ENCODE data around the gene SLC2A6. TPM values are rescaled to one million over a fixed set of nuclear protein-coding genes. Genes with fewer than 3 reads are reported as not detected.

Gene SLC2A6
- total and polyA plus RNA-seq, 2 of the 8 experiments (the other 6 are each of a cell fraction or from before 2014, with no cell fraction given): 16.6 to 17.8 TPM

DNA sequence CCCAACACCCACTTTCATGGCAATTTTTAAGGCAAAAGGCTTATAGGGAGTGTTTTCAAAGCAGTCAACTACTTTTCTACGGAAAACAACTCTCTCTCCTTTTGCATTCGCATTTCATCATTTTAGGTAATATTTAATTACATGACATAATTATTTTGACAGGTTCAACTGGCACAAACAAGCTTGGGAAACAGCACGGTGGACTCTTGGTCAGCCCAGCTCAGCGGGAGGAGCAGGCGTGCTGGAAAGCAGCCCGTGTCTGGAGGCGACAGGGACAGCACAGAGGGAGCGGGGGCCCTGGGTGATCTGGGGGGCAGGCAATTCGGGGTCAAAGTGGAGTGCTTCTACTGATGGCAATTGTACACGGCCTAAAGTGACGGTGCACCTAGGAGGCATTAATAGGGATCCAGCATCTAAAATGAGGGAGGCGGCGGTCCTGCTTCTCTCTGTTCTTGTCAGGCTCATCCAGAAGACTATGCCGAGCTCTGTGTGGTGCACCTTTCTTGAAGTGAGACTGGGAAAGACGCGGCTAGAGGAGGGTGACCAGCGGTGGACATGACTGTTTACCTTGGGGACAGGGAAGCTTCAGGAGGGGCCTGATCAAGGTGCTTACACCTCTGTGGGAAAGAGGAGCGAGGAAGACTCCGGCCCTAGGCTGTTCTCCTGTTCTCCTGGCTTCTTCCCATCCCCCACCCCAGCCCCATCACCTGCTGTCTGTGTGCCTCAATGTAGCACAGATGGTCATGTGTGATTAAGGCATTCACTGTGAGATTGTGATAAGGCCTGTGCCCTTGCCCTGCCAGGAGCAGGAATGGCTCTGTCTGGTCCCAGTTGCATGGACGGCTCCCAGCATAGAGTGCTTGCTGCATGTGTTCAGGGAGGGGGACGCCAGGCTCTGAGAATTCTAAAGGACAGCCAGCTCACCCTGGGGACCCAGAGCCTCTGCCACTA lies 42.5 kb upstream of the SLC2A6 start:
- H3K79me2 ChIP-seq (ENCODE audit: control insufficient read depth in 1 of 2, insufficient read depth in 2 of 2, low read length in 2 of 2): no peaks in the 10 kb centered on the region
- DNase-seq (ENCODE audit: low read depth in 1 of 2, low spot score in 2 of 2): no peak
- H3K23ac ChIP-seq (ENCODE audit: insufficient read length): no peak overlapping the region
- no peak overlapping the region for H3K18ac ChIP-seq (ENCODE audit: extremely low read depth, low read length)
- H3K36me3 ChIP-seq (ENCODE audit: control insufficient read depth in 2 of 4, insufficient read depth in 4 of 4, low read length in 3 of 4): no peaks in the 10 kb centered on the region
- no peaks in the 10 kb centered on the region; a peak in 1 of 7 replicates for H3K27me3 ChIP-seq (replicated peaks in 1 of 4; ENCODE audit: control insufficient read depth in 3 of 4, extremely low read depth in 1 of 4, insufficient read depth in 3 of 4, low read length in 3 of 4)
- no peak overlapping the region for H2BK5ac ChIP-seq (ENCODE audit: low read depth, low read length)
- H2BK15ac ChIP-seq (ENCODE audit: low read length): no peak overlapping the region
- 84% methylated on average over 19 of the region's 21 CpGs; no CpG with 5 or more reads in 1 of the 2 experiments for WGBS, 2 experiments (ENCODE audit: extremely low coverage in 1 of 2, insufficient coverage in 1 of 2, insufficient read length in 1 of 2, insufficient replicate concordance in 2 of 2, low coverage in 1 of 2, low lambda C conversion rate in 2 of 2, missing lambda C conversion rate in 1 of 2)
- H3K4me2 ChIP-seq (ENCODE audit: insufficient read depth in 1 of 2, low read depth in 2 of 2, low read length in 2 of 2): no peak overlapping the region
- H3K4me1 ChIP-seq (replicated peaks in 1 of 4; ENCODE audit: control insufficient read depth in 3 of 4, insufficient read depth in 4 of 4, low read length in 3 of 4): peaks cover 2 to 5% (median 4%) of the 10 kb centered on the region in 4 experiments
- H2BK120ac ChIP-seq (replicated peaks; ENCODE audit: low read depth, low read length): no peak overlapping the region
- H4K5ac ChIP-seq (ENCODE audit: insufficient read length, low read depth, low read length): no peak overlapping the region
- no peak overlapping the region for H3K56ac ChIP-seq (replicated peaks; ENCODE audit: insufficient read length, low read depth, low read length)
- H4K91ac ChIP-seq (replicated peaks; ENCODE audit: insufficient read length, low read length): no peak overlapping the region
- no peak overlapping the region for H3K9ac ChIP-seq (replicated peaks in 1 of 4; ENCODE audit: extremely low read depth in 1 of 4, low read depth in 3 of 4, low read length in 3 of 4)
- H3K79me1 ChIP-seq (ENCODE audit: low read depth, low read length): no peaks in the 10 kb centered on the region
- no peak for TF ChIP-seq HDAC2 (IDR thresholded peaks at IDR 0.05; ENCODE audit: borderline replicate concordance in 1 of 2, low read depth in 2 of 2, low read length in 2 of 2)
- H2AK5ac ChIP-seq (ENCODE audit: low read depth, low read length): no peak overlapping the region
- H3K4ac ChIP-seq (replicated peaks; ENCODE audit: insufficient read length, low read depth, low read length): no peak overlapping the region
- no peak overlapping the region for H4K8ac ChIP-seq (ENCODE audit: extremely low read depth, insufficient read depth, low read length)
- no peaks in the 10 kb centered on the region for H3K23me2 ChIP-seq (ENCODE audit: low read depth, low read length)
- no peak overlapping the region for H3K4me3 ChIP-seq (ENCODE audit: extremely low read depth in 1 of 4, insufficient read depth in 2 of 4, low read depth in 3 of 4, low read length in 4 of 4)
- no peak for FAIRE-seq
- ChIA-PET POLR2A (ENCODE audit: partially characterized antibody) (interaction anchor here (0.6 to 0.9 kb wide), 2 partner anchors 134 to 173 kb away, joined by 3 to 4 read pairs; partner anchors contain the start of genes MED22 and RPL7A), CTCF (ENCODE audit: partially characterized antibody) (interaction anchor here (0.6 to 2.1 kb wide), 5 partner anchors 10 to 112 kb away, joined by 3 to 7 read pairs (median 4); partner anchors contain the start of gene ADAMTSL2)
- H4K20me1 ChIP-seq (replicated peaks in 1 of 2; ENCODE audit: control insufficient read depth in 1 of 2, insufficient read depth in 2 of 2, low read length in 2 of 2): no peaks in the 10 kb centered on the region
- no peak overlapping the region for H3K14ac ChIP-seq (ENCODE audit: insufficient read length)
- no peak overlapping the region for H2BK20ac ChIP-seq (ENCODE audit: low read length)
- H2BK12ac ChIP-seq (ENCODE audit: low read depth, low read length): no peak overlapping the region
- H3K9me3 ChIP-seq (ENCODE audit: insufficient read depth in 2 of 2, low read depth in 1 of 2, low read length in 1 of 2): no peaks in the 10 kb centered on the region
- H3K27ac ChIP-seq (ENCODE audit: low read depth, low read length): no peak overlapping the region
- no peak overlapping the region for H2AFZ ChIP-seq (ENCODE audit: low read length)
